Measurements from ENCODE around the gene DUSP9. TPM values are rescaled to one million over a fixed set of nuclear protein-coding genes. Genes with fewer than 3 reads are reported as not detected.

Gene DUSP9
- total and polyA plus RNA-seq, 2 donors (not counting 3 experiments of a cell fraction or from before 2014, with no cell fraction given): 0.04 TPM; not detected in 1

DNA sequence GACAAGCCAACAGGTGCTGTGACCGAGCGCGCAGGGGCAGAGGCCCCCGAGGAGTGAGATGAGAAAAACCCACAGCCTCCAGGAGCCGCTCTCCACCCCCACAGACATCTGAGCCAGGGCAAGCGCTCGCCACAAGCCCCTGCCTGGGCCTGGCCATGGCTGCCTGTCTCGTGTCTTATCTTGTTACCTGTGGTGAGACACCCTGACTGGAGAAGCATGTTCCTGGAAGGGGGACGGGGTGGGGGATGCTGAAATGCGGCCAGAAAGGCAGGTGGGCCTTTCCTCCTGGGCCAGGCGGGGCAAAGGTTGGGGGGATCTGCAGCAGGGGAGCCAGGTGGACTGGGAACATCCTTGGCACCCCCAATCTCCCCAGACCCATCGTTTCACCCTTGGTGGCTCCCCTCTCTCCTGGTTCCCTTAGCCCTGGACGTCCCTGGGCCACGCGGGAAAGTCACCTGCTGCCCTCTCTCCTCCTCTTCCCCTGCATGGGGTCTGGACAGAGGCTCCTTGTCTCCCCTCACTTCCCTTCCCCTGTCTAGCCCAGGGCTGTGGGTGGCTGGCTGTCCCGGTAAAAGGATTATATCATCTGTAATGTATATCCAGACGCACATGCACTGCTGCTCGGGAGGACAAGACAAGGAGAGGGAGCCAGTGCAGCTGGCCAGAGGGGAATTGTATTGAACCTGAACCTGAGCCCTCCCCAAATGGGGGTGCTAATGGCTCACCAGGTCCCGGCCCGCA is 8.4 kb upstream of the DUSP9 start:
- Histone ChIP-seq H2AFZ (ENCODE audit: low read depth, low read length) (no peak overlapping the region), H3K27me3 (ENCODE audit: control insufficient read depth in 2 of 2, insufficient read depth in 2 of 2, low read length in 2 of 2) (peaks cover 20 to 21% of the 10 kb centered on the region in 2 experiments), H3K79me2 (ENCODE audit: control insufficient read depth, insufficient read depth, low read length) (no peaks in the 10 kb centered on the region), H3K9ac (replicated peaks; ENCODE audit: extremely low read depth, insufficient read depth, low read length) (no peak overlapping the region), H3K36me3 (ENCODE audit: control insufficient read depth in 2 of 2, extremely low read depth in 1 of 2, insufficient read depth in 2 of 2, low read length in 2 of 2) (no peaks in the 10 kb centered on the region), H3K4me1 (ENCODE audit: control insufficient read depth, extremely low read depth, insufficient read depth, low read length) (no peaks in the 10 kb centered on the region), H3K27ac (ENCODE audit: insufficient read depth, low read depth, low read length) (no peak overlapping the region), H3K4me3 (replicated peaks in 1 of 3; ENCODE audit: insufficient read depth in 1 of 3, low read depth in 1 of 3, low read length in 3 of 3) (no peak overlapping the region), H4K20me1 (replicated peaks; ENCODE audit: control insufficient read depth, extremely low read depth, insufficient read depth, low read length) (no peaks in the 10 kb centered on the region), H3K4me2 (ENCODE audit: insufficient read depth, low read length) (no peak overlapping the region), H3K9me3 (replicated peaks; ENCODE audit: control insufficient read depth, insufficient read depth, low read length) (no peaks in the 10 kb centered on the region), H3K9me1 (replicated peaks; ENCODE audit: control insufficient read depth, extremely low read depth, insufficient read depth, low read length) (no peaks in the 10 kb centered on the region)
- DNase-seq (ENCODE audit: low read depth, low spot score) (no peak), FAIRE-seq (no peak)
- CTCF ChIA-PET: no interaction called here
- POLR2A ChIA-PET: no interaction called here
- no TSS peak for BruUV-seq (replicated peaks)
- intact Hi-C loops (cut with micrococcal nuclease) (no loop called here), dilution Hi-C loops (cut with MboI; ENCODE audit: extremely low pct_ligation_motif_present, low sequenced_read_pairs) (no loop called here)
- TF ChIP-seq FOS (IDR thresholded peaks at IDR 0.05; ENCODE audit: borderline replicate concordance, insufficient read depth, low read length) (no peak), POLR2AphosphoS5 (IDR thresholded peaks at IDR 0.05; ENCODE audit: insufficient read depth, low read depth, low read length) (no peak), EZH2 (IDR thresholded peaks at IDR 0.05; ENCODE audit: borderline replicate concordance, low read depth, low read length, severe bottlenecking) (no peak), GATA2 (IDR thresholded peaks at IDR 0.05; ENCODE audit: insufficient read depth, insufficient read length, low read depth, low read length) (no peak), MAX (IDR thresholded peaks at IDR 0.05; ENCODE audit: insufficient read depth, insufficient read length) (no peak)
- TF ChIP-seq, protein P1, sequence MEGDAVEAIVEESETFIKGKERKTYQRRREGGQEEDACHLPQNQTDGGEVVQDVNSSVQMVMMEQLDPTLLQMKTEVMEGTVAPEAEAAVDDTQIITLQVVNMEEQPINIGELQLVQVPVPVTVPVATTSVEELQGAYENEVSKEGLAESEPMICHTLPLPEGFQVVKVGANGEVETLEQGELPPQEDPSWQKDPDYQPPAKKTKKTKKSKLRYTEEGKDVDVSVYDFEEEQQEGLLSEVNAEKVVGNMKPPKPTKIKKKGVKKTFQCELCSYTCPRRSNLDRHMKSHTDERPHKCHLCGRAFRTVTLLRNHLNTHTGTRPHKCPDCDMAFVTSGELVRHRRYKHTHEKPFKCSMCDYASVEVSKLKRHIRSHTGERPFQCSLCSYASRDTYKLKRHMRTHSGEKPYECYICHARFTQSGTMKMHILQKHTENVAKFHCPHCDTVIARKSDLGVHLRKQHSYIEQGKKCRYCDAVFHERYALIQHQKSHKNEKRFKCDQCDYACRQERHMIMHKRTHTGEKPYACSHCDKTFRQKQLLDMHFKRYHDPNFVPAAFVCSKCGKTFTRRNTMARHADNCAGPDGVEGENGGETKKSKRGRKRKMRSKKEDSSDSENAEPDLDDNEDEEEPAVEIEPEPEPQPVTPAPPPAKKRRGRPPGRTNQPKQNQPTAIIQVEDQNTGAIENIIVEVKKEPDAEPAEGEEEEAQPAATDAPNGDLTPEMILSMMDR (IDR thresholded peaks at IDR 0.05; ENCODE audit: extremely low read depth in 1 of 2, insufficient read depth in 1 of 2, low read depth in 1 of 2, low read length in 2 of 2): no peak
